Stimulated activated naive CD8-positive, alpha-beta T cell treated with anti-CD3 and anti-CD28 coated beads, Interleukin-15, amount 100 ng/mL, for 72 hours (primary cell): Measurements from ENCODE around the gene SPTBN1.

ENCODE experiments used
- ATAC-seq: fragments of 150-1000 bp; cut with Tn5 transposase; 2 replicates; pipeline ENCODE4 v1.10.0; 2021; ENCODE audit warnings: mild to moderate bottlenecking, moderate library complexity
- DNase-seq, 2 donors: peaks; one replicate each; pipeline ENCODE4 v3.0.0; 2021 to 2022
- H3K27ac Mint-ChIP-seq, 2 donors: one replicate each; pipeline ENCODE4 v1.8.0; 2022; ENCODE audit warnings: mild to moderate bottlenecking in 2 of 2, mixed read lengths in 2 of 2, moderate library complexity in 2 of 2
- H3K27me3 Mint-ChIP-seq: one replicate; pipeline ENCODE4 v1.8.0; 2022; ENCODE audit warnings: mixed read lengths
- H3K4me1 Mint-ChIP-seq: one replicate; pipeline ENCODE4 v1.8.0; 2022; ENCODE audit warnings: mild to moderate bottlenecking, mixed read lengths
- H3K4me3 Mint-ChIP-seq, 2 donors: one replicate each; pipeline ENCODE4 v1.8.0; 2022; ENCODE audit warnings: mild to moderate bottlenecking in 2 of 2, mixed read lengths in 2 of 2, moderate library complexity in 1 of 2
- H3K9me3 Mint-ChIP-seq, 2 donors: one replicate each; pipeline ENCODE4 v1.8.0; 2022; ENCODE audit warnings: mixed read lengths in 2 of 2

Gene SPTBN1

DNA sequence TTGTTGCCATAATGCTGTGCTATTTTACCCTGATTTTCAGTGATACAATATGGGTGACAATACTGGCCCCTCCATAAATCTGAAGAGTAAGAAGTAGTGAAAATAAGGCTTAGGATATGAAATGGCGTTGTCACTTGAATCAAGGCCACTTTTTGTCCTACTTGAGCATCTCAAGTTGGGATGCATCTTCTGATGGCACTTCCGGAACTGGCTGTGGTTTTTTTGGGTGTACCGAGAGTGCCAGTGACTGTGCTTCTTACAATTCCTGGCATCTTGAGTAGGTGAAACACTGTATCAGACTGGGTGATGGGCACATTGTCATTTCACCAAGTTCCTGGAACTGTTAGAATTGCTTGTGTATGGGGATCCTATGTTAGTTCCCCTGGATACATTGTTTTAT, 214.9 kb downstream of the SPTBN1 start:
- H3K4me3 Mint-ChIP-seq, result no peak overlapping the region
- H3K27me3 Mint-ChIP-seq, result peaks cover 27% of the 10 kb centered on the region
- peaks cover 20% of the 10 kb centered on the region for H3K4me1 Mint-ChIP-seq
- ATAC-seq (no peak), DNase-seq (no peak)
- H3K27ac Mint-ChIP-seq, result no peak overlapping the region
- H3K9me3 Mint-ChIP-seq, result no peaks in the 10 kb centered on the region

DNA sequence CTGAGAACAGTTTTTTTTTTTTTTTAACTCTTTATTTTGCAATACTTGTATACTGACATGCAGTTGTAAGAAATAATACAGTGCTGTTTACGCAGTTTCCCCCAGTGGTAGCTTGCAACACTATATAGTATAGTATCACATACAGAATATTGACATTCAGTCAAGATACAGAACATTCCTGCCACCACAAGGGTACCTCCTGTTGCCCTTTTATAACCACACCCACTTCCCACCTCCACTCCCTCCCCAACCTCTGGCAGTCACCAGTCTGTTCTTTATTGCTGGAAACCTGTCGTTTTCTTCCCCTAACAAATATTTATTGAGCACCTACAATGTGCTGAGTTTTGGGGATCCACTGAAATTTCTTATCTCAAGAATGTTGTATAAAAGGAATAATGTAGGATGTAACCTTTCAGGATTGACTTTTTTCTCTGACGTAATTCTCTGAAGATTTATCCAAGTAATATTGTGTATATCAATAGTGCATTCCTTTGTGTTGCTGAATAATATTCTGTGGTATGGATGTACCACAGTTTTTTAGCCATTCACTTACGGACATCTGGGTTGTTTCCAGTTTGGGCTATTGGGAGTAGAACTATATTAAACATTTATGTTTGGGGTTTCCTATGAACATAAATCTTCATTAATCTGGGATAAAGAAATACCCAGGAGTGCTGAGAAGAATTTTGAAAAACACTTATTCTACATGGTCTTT, 215.9 kb downstream of the SPTBN1 start:
- no peak for ATAC-seq

GRCh38 chr2:54672590-54673456, 216.7 kb downstream of the SPTBN1 start:
- peaks cover 45% of the 10 kb centered on the region for H3K27me3 Mint-ChIP-seq
- H3K4me3 Mint-ChIP-seq, result peak overlapping the region in 1 of 2 donors; percentile 64
- H3K9me3 Mint-ChIP-seq, result no peaks in the 10 kb centered on the region
- ATAC-seq, result no peak
- H3K27ac Mint-ChIP-seq, result peak overlapping the region in 1 of 2 donors; percentile 66
- DNase-seq, result no peak
- H3K4me1 Mint-ChIP-seq, result peaks cover 31% of the 10 kb centered on the region

More for the DNA sequence above, 215.9 kb downstream of the SPTBN1 start:
- H3K9me3 Mint-ChIP-seq, result no peaks in the 10 kb centered on the region
- peaks cover 37% of the 10 kb centered on the region for H3K27me3 Mint-ChIP-seq
- DNase-seq, result no peak
- peaks cover 25% of the 10 kb centered on the region for H3K4me1 Mint-ChIP-seq
- no peak overlapping the region for H3K4me3 Mint-ChIP-seq
- H3K27ac Mint-ChIP-seq, result peak overlapping the region in 1 of 2 donors; percentile 66

- peaks cover 49% of the 10 kb centered on the region for H3K27me3 Mint-ChIP-seq
- peaks cover 31% of the 10 kb centered on the region for H3K4me1 Mint-ChIP-seq
- peak; percentile 97 for ATAC-seq
- no peaks in the 10 kb centered on the region for H3K9me3 Mint-ChIP-seq
- peak overlapping the region; percentile 48 to 64 for H3K4me3 Mint-ChIP-seq
- peak overlapping the region in 1 of 2 donors; percentile 75 for H3K27ac Mint-ChIP-seq
- DNase-seq, result peak; percentile 53 to 81
These were observed 217.4 kb downstream of the SPTBN1 start for GRCh38 chr2:54673501-54673998.

- H3K27me3 Mint-ChIP-seq, result peaks cover 59% of the 10 kb centered on the region
- no peak overlapping the region for H3K27ac Mint-ChIP-seq
- ATAC-seq (no peak), DNase-seq (no peak)
- H3K4me1 Mint-ChIP-seq, result peaks cover 40% of the 10 kb centered on the region
- H3K9me3 Mint-ChIP-seq, result no peaks in the 10 kb centered on the region
- H3K4me3 Mint-ChIP-seq, result no peak overlapping the region
These were observed 219.2 kb downstream of the SPTBN1 start for GRCh38 chr2:54675281-54675680.

DNA sequence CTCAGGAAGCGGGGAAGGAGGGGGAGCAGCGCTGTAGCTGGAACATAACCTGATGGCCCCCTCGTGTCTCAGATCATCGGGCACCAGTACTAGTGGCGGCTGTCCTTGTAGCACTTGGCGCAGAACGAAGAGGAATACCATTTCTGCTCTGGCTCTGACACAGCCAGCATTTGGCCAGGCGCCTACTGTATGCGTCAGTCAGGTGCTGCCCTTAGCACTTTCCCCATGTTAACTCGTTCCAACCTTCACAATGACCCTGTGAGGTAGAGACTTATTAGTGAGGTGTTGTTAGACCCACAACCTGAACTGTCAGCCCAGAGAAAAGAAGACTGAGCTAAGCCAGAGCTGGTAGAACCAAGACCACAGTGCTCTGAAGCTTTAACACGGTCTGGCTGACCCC, 219.6 kb downstream of the SPTBN1 start:
- H3K27me3 Mint-ChIP-seq, result peaks cover 63% of the 10 kb centered on the region

GRCh38 chr2:54676656-54677055, 220.5 kb downstream of the SPTBN1 start:
- no peak for DNase-seq
- H3K27me3 Mint-ChIP-seq, result peaks cover 63% of the 10 kb centered on the region
- no peak overlapping the region for H3K27ac Mint-ChIP-seq
- H3K9me3 Mint-ChIP-seq, result no peaks in the 10 kb centered on the region
- peaks cover 54% of the 10 kb centered on the region for H3K4me1 Mint-ChIP-seq
- no peak for ATAC-seq
- H3K4me3 Mint-ChIP-seq, result no peak overlapping the region

More for the DNA sequence above, 219.6 kb downstream of the SPTBN1 start:
- no peaks in the 10 kb centered on the region for H3K9me3 Mint-ChIP-seq
- ATAC-seq (no peak), DNase-seq (no peak)
- peaks cover 45% of the 10 kb centered on the region for H3K4me1 Mint-ChIP-seq
- H3K27ac Mint-ChIP-seq, result no peak overlapping the region
- no peak overlapping the region for H3K4me3 Mint-ChIP-seq

- no peaks in the 10 kb centered on the region for H3K9me3 Mint-ChIP-seq
- no peak overlapping the region for H3K4me3 Mint-ChIP-seq
- H3K4me1 Mint-ChIP-seq, result peaks cover 56% of the 10 kb centered on the region
- peak overlapping the region in 1 of 2 donors; percentile 6 for H3K27ac Mint-ChIP-seq
- H3K27me3 Mint-ChIP-seq, result peaks cover 63% of the 10 kb centered on the region
- no peak for ATAC-seq
- no peak for DNase-seq
These were observed 221.5 kb downstream of the SPTBN1 start for GRCh38 chr2:54677476-54678265.

DNA sequence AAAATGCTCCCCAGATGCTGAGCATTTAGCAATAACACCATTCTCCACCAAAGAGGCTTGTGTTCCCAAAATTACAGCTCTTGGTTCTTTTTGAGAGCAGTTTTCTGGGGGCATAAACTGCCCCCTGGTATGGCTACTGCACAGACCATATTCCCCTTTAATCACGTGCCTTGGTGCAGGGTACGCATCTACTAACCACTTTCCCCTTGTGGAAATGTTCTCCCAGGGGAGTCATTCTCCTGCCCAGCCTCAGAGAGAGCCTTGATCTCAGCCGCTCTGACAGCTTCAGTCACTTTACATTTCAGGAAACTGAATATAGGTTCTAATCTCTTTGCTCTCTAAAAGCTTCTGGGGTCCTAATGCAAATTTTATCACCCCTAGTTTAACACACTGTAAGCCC, 222.6 kb downstream of the SPTBN1 start:
- Mint-ChIP-seq H3K9me3 (no peaks in the 10 kb centered on the region), H3K4me1 (peaks cover 45% of the 10 kb centered on the region), H3K27ac (no peak overlapping the region), H3K27me3 (peaks cover 59% of the 10 kb centered on the region), H3K4me3 (no peak overlapping the region)
- DNase-seq (no peak), ATAC-seq (no peak)

DNA sequence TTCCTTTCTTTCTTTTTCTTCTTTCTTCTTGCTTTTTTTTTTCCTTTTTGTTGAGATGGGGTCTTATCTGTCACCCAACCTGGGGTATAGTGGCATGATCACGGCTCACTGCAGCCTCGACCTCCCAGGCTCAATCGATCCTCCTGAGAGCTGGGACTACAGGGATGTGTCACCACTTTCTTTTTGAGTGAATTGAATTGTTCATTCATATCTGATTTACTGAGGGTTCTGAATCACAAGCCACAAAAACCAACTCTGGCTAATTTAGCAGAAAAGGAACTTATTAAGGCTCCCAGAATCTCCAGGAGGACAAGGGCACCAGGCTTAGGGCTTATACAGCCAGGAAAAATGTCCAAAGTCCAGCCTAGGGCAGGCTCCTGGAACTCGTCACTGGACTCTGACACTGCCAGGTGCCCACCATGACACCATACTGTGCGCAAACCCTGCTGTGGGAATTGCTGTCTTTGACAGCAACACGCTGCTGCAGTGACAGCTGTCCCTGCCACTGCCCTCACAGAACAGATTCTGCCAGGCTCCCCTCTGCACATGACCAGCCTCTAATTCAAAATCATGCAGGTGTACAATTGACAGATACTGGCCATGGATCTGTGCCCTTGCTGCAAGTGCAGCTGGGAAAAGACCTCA, 224.4 kb downstream of the SPTBN1 start:
- H3K4me1 Mint-ChIP-seq, result peaks cover 37% of the 10 kb centered on the region
- DNase-seq (peak; percentile 48 to 65), ATAC-seq (peak; percentile 97)
- H3K27me3 Mint-ChIP-seq, result peaks cover 46% of the 10 kb centered on the region
- no peaks in the 10 kb centered on the region for H3K9me3 Mint-ChIP-seq
- peak overlapping the region; percentile 44 to 61 for H3K27ac Mint-ChIP-seq
- H3K4me3 Mint-ChIP-seq, result peak overlapping the region; percentile 81 to 83

GRCh38 chr2:54681416-54681815, 225.3 kb downstream of the SPTBN1 start:
- H3K27me3 Mint-ChIP-seq, result peaks cover 40% of the 10 kb centered on the region
- no peak overlapping the region for H3K27ac Mint-ChIP-seq
- peak overlapping the region; percentile 8 to 36 for H3K4me3 Mint-ChIP-seq
- DNase-seq, result no peak
- no peak for ATAC-seq
- no peaks in the 10 kb centered on the region for H3K9me3 Mint-ChIP-seq
- peaks cover 37% of the 10 kb centered on the region for H3K4me1 Mint-ChIP-seq

GRCh38 chr2:54683596-54683995, 227.5 kb downstream of the SPTBN1 start:
- DNase-seq (no peak), ATAC-seq (no peak)
- Mint-ChIP-seq H3K27ac (no peak overlapping the region), H3K4me3 (no peak overlapping the region), H3K27me3 (peaks cover 22% of the 10 kb centered on the region), H3K9me3 (no peaks in the 10 kb centered on the region), H3K4me1 (peaks cover 38% of the 10 kb centered on the region)

DNA sequence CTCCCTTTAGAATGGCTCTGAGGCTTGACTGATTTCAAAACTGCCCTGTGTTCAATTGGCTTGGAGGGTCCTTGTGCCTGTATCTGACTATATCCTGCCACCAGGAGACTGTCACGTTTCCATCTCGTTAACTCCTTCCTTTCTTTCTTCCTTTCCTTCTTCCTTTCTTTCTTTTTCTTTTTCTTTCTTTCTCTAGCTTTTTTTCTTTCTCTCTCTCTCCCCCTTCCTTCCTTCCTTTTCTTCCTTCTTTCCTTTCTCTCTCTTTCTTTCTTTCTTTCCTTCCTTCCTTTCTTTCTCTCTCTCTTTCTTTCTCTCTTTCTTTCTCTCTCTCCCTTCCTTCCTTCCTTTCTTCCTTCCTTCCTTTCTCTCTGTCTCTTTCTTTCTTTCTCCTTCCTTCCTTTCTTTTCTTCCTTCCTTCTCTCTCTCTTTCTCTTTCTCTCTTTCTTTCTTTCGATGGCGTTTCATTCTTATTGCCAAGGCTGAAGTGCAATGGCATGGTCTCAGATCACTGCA, 229.2 kb downstream of the SPTBN1 start:
- peaks cover 29% of the 10 kb centered on the region for H3K4me1 Mint-ChIP-seq
- H3K4me3 Mint-ChIP-seq, result no peak overlapping the region
- H3K27me3 Mint-ChIP-seq, result peaks cover 23% of the 10 kb centered on the region
- ATAC-seq (no peak), DNase-seq (no peak)
- H3K9me3 Mint-ChIP-seq, result no peaks in the 10 kb centered on the region
- no peak overlapping the region for H3K27ac Mint-ChIP-seq

GRCh38 chr2:54687595-54688152, 231.5 kb downstream of the SPTBN1 start:
- ATAC-seq, result peak; percentile 64
- DNase-seq, result no peak
- Mint-ChIP-seq H3K4me3 (no peak overlapping the region), H3K9me3 (no peaks in the 10 kb centered on the region), H3K27ac (no peak overlapping the region), H3K27me3 (peaks cover 26% of the 10 kb centered on the region), H3K4me1 (peaks cover 12% of the 10 kb centered on the region)
